ENCODE measurements around the gene VAMP4.

The VAMP4 gene

GRCh38 chr1:171741872-171742576, at the start of gene VAMP4:
TSS of gene VAMP4 (minus strand) at chr1:171742065. CDS start at chr1:171738414, 3,651 bp downstream.
- DNase-seq: peak; percentile 94

- no peak for DNase-seq
Observed at GRCh38 chr1:171790318-171790717, 48.5 kb upstream of the VAMP4 start.

- DNase-seq: no peak
Observed at GRCh38 chr1:171788696-171789095, 46.8 kb upstream of the VAMP4 start.

GRCh38 chr1:171787686-171788480, 46.0 kb upstream of the VAMP4 start:
- no peak for DNase-seq

GRCh38 chr1:171786534-171786933, 44.7 kb upstream of the VAMP4 start:
- no peak for DNase-seq

- no peak for DNase-seq
Observed at GRCh38 chr1:171785766-171786165, 43.9 kb upstream of the VAMP4 start.

- no peak for DNase-seq
Observed at GRCh38 chr1:171784784-171785183, 42.9 kb upstream of the VAMP4 start.

GRCh38 chr1:171783816-171784530, 42.1 kb upstream of the VAMP4 start:
- no peak for DNase-seq

- peak; percentile 100 for DNase-seq
Observed at GRCh38 chr1:171781176-171781875, 39.5 kb upstream of the VAMP4 start, which contains the start of gene METTL13. TSS of gene METTL13 (plus strand) at chr1:171781660. CDS start at chr1:171781968, 308 bp downstream.

- no peak for DNase-seq
Observed at GRCh38 chr1:171780583-171781175, 38.8 kb upstream of the VAMP4 start.

GRCh38 chr1:171772312-171772711, 30.4 kb upstream of the VAMP4 start:
- DNase-seq: no peak

- DNase-seq: no peak
Observed at GRCh38 chr1:171769754-171770153, 27.9 kb upstream of the VAMP4 start.

- peak; percentile 57 for DNase-seq
Observed at GRCh38 chr1:171769171-171769570, 27.3 kb upstream of the VAMP4 start.

GRCh38 chr1:171763764-171764163, 21.9 kb upstream of the VAMP4 start:
- DNase-seq: no peak

- peak; percentile 68 for DNase-seq
Observed at GRCh38 chr1:171762143-171762563, 20.3 kb upstream of the VAMP4 start.

GRCh38 chr1:171758011-171758410, 16.1 kb upstream of the VAMP4 start:
- DNase-seq: no peak

- DNase-seq: no peak
Observed at GRCh38 chr1:171756856-171757255, 15.0 kb upstream of the VAMP4 start.

GRCh38 chr1:171754971-171755370, 13.1 kb upstream of the VAMP4 start:
- DNase-seq: peak; percentile 60

- no peak for DNase-seq
Observed at GRCh38 chr1:171754353-171754705, 12.5 kb upstream of the VAMP4 start.

- DNase-seq: no peak
Observed at GRCh38 chr1:171753685-171754352, 12.0 kb upstream of the VAMP4 start.

- no peak for DNase-seq
Observed at GRCh38 chr1:171753182-171753581, 11.3 kb upstream of the VAMP4 start.

GRCh38 chr1:171751221-171751620, 9.4 kb upstream of the VAMP4 start:
- no peak for DNase-seq

Measured in hematopoietic multipotent progenitor cell treated with erythropoietin and hydrocortisone succinate and interleukin-3 and kit ligand, for 4 days (in vitro differentiated cells).